ENCODE results near the gene BRAP.

Gene BRAP

GRCh38 chr12:111699962-111700361, 14.2 kb upstream of the BRAP start:
- Histone ChIP-seq H3K79me2 (ENCODE audit: low read length) (no peaks in the 10 kb centered on the region), H3K27me3 (replicated peaks; ENCODE audit: insufficient read depth, low read length) (no peaks in the 10 kb centered on the region), H3K36me3 (replicated peaks; ENCODE audit: insufficient read depth, low read length) (no peaks in the 10 kb centered on the region), H4K20me1 (ENCODE audit: insufficient read depth, low read length) (no peaks in the 10 kb centered on the region), H3K4me2 (ENCODE audit: low read depth, low read length) (no peak overlapping the region), H2AFZ (ENCODE audit: low read length) (no peak overlapping the region), H3K4me3 (ENCODE audit: low read length) (no peak overlapping the region), H3K9me2 (replicated peaks; ENCODE audit: insufficient read depth, low read length) (no peaks in the 10 kb centered on the region), H3K9ac (ENCODE audit: low read length) (no peak overlapping the region), H3K4me1 (ENCODE audit: low read length) (no peaks in the 10 kb centered on the region), H3K27ac (ENCODE audit: low read length) (no peak overlapping the region), H3F3A (ENCODE audit: insufficient read depth, low read length) (no peaks in the 10 kb centered on the region), H3K9me3 (replicated peaks; ENCODE audit: insufficient read depth, low read length) (no peaks in the 10 kb centered on the region)
- no peak for TF ChIP-seq EZH2phosphoT487 (IDR thresholded peaks at IDR 0.05; ENCODE audit: low read length)
- no peak for TF ChIP-seq EZH2 (optimal IDR thresholded peaks at IDR 0.05; ENCODE audit: low read depth, low read length)
- TF ChIP-seq CTCF (IDR thresholded peaks at IDR 0.05; ENCODE audit: low read length), result no peak
- DNase-seq, result no peak

- TF ChIP-seq EZH2phosphoT487 (IDR thresholded peaks at IDR 0.05; ENCODE audit: low read length), result no peak
- TF ChIP-seq CTCF (IDR thresholded peaks at IDR 0.05; ENCODE audit: low read length), result no peak
- no peak for TF ChIP-seq EZH2 (optimal IDR thresholded peaks at IDR 0.05; ENCODE audit: low read depth, low read length)
- H3K27me3 ChIP-seq (replicated peaks; ENCODE audit: insufficient read depth, low read length), result no peaks in the 10 kb centered on the region
These were observed 8.1 kb upstream of the BRAP start for GRCh38 chr12:111693818-111694217.

GRCh38 chr12:111692575-111693210, 6.9 kb upstream of the BRAP start:
- no peak for DNase-seq
- Histone ChIP-seq H3K27me3 (replicated peaks; ENCODE audit: insufficient read depth, low read length) (no peaks in the 10 kb centered on the region), H3K9me2 (replicated peaks; ENCODE audit: insufficient read depth, low read length) (no peaks in the 10 kb centered on the region), H4K20me1 (ENCODE audit: insufficient read depth, low read length) (no peaks in the 10 kb centered on the region), H3K4me3 (ENCODE audit: low read length) (no peak overlapping the region), H3K4me2 (ENCODE audit: low read depth, low read length) (no peak overlapping the region), H3K36me3 (replicated peaks; ENCODE audit: insufficient read depth, low read length) (no peaks in the 10 kb centered on the region), H3K4me1 (ENCODE audit: low read length) (no peaks in the 10 kb centered on the region), H2AFZ (ENCODE audit: low read length) (no peak overlapping the region), H3K79me2 (ENCODE audit: low read length) (no peaks in the 10 kb centered on the region), H3K9me3 (replicated peaks; ENCODE audit: insufficient read depth, low read length) (no peaks in the 10 kb centered on the region), H3F3A (ENCODE audit: insufficient read depth, low read length) (no peaks in the 10 kb centered on the region), H3K27ac (ENCODE audit: low read length) (no peak overlapping the region), H3K9ac (ENCODE audit: low read length) (no peak overlapping the region)
- TF ChIP-seq CTCF (IDR thresholded peaks at IDR 0.05; ENCODE audit: low read length) (no peak), EZH2phosphoT487 (IDR thresholded peaks at IDR 0.05; ENCODE audit: low read length) (no peak), EZH2 (optimal IDR thresholded peaks at IDR 0.05; ENCODE audit: low read depth, low read length) (no peak)

More at GRCh38 chr12:111693818-111694217, 8.1 kb upstream of the BRAP start:
- Histone ChIP-seq H3K9ac (ENCODE audit: low read length) (no peak overlapping the region), H3F3A (ENCODE audit: insufficient read depth, low read length) (no peaks in the 10 kb centered on the region), H3K4me2 (ENCODE audit: low read depth, low read length) (no peak overlapping the region), H3K79me2 (ENCODE audit: low read length) (no peaks in the 10 kb centered on the region), H3K36me3 (replicated peaks; ENCODE audit: insufficient read depth, low read length) (no peaks in the 10 kb centered on the region), H3K4me1 (ENCODE audit: low read length) (no peaks in the 10 kb centered on the region), H3K9me3 (replicated peaks; ENCODE audit: insufficient read depth, low read length) (no peaks in the 10 kb centered on the region), H3K4me3 (ENCODE audit: low read length) (no peak overlapping the region), H3K9me2 (replicated peaks; ENCODE audit: insufficient read depth, low read length) (no peaks in the 10 kb centered on the region), H3K27ac (ENCODE audit: low read length) (no peak overlapping the region), H4K20me1 (ENCODE audit: insufficient read depth, low read length) (no peaks in the 10 kb centered on the region), H2AFZ (ENCODE audit: low read length) (no peak overlapping the region)
- no peak for DNase-seq
